Posterior cingulate gyrus (tissue), 11 donors: ENCODE measurements around the gene ECEL1.
"Not testable (repeated sequence)": the region's sequence is repeated elsewhere in the genome, so short reads cannot be mapped to it uniquely, and the experiment has no call there.

Experiments
- DNase-seq, 10 donors: peaks; one replicate each; pipeline versions ENCODE4 v3.0.0 to v3.0.0-alpha.2; 2020 to 2021; ENCODE audit warnings: mixed read lengths in 3 of 10
- intact Hi-C: fragments of 100-400 bp; cut with DNase I; formaldehyde crosslinking; loops from one replicate; pipeline ENCODE4 v1.15.1; 2023

Gene ECEL1

DNA sequence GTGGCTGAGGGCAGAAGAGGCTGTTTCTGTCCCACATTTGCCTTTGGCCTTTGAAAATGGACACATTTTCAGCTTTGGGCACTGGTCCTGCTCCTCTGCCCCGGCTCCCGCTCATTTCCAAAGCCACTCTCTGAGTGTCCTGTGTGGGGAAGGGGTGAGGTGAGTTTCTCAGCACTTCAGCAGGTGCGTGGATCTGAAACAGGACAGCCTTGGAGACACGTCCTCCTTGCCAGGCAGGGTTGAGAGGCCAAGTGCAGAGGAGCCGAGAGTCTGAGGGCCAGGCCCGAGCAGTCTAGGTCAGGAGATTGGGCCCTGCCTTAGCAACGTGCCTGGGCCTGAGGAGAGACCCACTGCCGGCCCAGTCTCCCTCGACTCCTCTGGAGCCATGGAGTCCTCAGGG, 53.5 kb downstream of the ECEL1 start:
- intact Hi-C loops, result no loop called here
- peak in 2 of 10 donors; percentile 40 to 45 for DNase-seq

DNA sequence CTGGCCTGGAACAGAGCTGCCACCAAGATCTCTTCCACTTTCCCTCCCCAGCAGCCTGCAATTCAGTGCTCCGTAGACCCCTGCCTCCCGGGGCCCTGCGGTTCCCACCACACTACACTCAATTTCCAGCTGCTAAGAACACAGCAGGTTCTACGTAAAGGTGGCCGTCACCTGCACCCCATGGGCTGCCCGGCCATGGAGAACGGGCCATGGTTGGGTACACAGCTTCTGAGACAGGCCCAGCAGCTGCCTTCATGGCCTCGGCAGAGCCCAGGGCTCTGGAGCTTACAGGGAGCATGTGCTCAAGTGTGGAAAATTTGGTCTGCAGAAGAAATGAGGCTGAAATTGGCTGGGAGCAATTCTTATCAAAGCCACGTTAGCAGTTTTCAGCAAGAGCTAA, 54.0 kb downstream of the ECEL1 start:
- peak in 3 of 10 donors; percentile 30 to 49 (median 35) for DNase-seq
- intact Hi-C loops, result not testable (repeated sequence)

DNA sequence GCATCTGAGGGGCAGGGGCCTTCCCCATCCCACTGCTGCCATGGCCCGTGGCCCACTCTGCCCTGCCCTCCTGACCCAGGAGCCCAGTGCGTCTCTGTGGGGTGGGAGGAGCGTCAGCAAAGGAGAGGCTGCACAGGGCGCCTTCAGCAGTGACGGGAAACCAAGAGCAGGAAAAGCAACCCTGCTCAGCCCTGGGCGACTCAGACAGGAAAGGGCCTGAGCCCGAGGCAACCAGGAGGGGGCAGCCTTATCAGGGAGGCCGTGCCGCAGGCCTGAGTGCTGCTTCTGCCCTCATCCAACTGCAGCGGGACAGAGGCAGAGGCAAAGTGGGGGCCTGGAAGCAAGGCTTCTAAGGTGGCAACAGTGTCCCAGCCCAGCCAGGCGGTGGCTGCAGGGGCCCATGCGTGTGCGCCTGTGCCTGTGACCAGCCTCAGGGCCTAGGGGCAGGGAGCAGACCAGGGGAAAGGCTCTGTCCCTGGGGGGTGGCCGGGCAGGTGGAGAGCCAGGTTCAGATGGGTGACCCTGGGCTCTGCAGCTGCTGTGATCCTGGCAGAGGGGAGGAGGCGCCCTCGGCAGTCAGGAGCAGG, 54.9 kb downstream of the ECEL1 start:
- DNase-seq, result peak in 3 of 10 donors; percentile 31 to 67 (median 42)
- intact Hi-C loops, result no loop called here

DNA sequence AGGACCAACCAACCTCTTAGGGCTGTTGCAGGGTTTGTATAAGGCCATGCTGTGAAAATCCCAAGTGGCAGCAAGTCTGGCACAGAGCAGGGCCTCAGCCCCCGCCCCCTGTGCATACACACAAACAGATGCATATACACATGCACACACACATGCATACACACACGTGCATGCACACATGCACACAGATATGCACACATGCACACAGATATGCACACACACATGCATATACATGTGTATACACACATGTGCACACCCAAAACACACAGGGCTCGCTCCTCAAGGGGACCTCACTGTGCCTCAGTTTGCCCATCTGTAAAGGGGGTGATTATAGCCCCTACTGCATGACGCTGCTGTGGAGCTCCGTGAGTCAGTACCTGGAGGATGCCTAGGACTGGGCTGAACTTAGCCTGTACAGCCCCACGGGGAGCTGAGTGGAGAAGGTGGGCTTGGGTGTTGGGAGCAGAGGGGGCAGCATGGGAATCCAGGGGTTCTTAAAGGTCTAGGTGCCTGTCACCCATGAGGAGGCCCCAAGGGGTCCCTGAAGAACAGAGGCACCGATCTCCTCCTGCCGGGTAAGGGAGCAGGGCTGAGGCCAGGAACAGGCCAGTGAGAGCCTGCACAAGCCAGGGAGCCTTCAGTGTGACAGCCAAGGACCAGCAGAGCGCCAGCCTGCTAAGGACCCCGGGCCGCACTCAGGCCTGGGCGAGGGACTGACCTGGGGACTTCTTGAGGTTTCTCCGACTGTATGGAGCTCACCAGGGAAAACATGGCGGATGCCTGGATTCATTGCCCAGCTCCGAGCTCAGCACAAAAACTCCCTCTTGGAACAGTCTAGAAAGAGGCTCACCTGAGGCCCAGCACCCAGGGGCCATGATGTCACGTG, 55.7 kb downstream of the ECEL1 start:
- peak in 2 of 10 donors; percentile 47 to 74 for DNase-seq
- intact Hi-C loops, result no loop called here
